ENCODE measurements around the gene HGFAC. TPM values are rescaled to one million over a fixed set of nuclear protein-coding genes. Genes with fewer than 3 reads are reported as not detected.

The HGFAC gene
- total and polyA plus RNA-seq, 2 of the 13 experiments (the other 11 are each of a cell fraction or from before 2014, with no cell fraction given): 8.5 to 63.6 TPM

DNA sequence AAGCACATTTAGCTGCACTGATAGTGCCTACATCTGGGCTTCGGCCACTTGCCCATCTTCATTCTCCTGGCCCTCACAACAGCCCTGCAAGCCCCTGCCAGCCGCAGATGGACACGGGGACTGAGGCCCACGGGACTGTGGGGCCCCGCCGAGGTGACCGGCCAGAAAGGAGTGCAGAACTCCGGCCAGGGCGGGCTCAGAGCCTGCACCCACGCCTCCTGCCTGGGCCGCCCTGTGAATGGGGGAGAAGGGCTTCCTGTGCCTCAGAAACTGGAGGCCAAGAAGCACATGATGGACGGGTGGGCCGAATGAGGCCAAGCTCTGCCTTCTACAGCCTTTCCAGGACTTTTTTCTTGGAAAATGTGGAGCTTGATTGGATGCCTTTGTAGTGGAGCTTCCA, 35.7 kb upstream of the HGFAC start:
- in situ Hi-C loops (cut with HindIII; ENCODE audit: extremely low pct_ligation_motif_present, low pct_unique_long_range_greater_than_20kb) (no loop called here), intact Hi-C loops (cut with micrococcal nuclease; ENCODE audit: unreplicated experiment) (loop anchor here (5.0 kb wide), 1 partner anchor 36 kb away; the partner anchor contains the start of gene HGFAC)
- 90% methylated on average over 7 of the region's 13 CpGs for WGBS (ENCODE audit: low lambda C conversion rate)
- peaks cover 11% of the 10 kb centered on the region for H3K9me3 ChIP-seq (ENCODE audit: low read length)
- H3K4me2 ChIP-seq (ENCODE audit: low read depth, low read length): no peak overlapping the region
- no peak overlapping the region for H3K4me3 ChIP-seq (replicated peaks in 1 of 3; ENCODE audit: insufficient read depth in 1 of 3, low read depth in 2 of 3, low read length in 3 of 3)
- H3K9ac ChIP-seq (ENCODE audit: insufficient read depth, low read depth, low read length): no peak overlapping the region
- ATAC-seq (no peak), FAIRE-seq (no peak), DNase-seq (ENCODE audit: low spot score) (no peak)
- ChIA-PET POLR2A (no interaction called here), CTCF (ENCODE audit: low intra/inter-chr PET ratio, low total read pairs) (no interaction called here)
- no peak overlapping the region for H2AFZ ChIP-seq (ENCODE audit: low read length)
- H3K4me1 ChIP-seq (ENCODE audit: insufficient read depth, low read length): peaks cover 50% of the 10 kb centered on the region
- H3K36me3 ChIP-seq (replicated peaks in 1 of 2; ENCODE audit: control insufficient read depth in 1 of 2, insufficient read depth in 2 of 2, low read length in 2 of 2): peaks cover 3 to 13% of the 10 kb centered on the region in 2 experiments; a peak in 2 of 5 replicates
- no TSS peak for BruUV-seq (replicated peaks)
- peak overlapping the region; percentile 96 for H3K27ac ChIP-seq (ENCODE audit: extremely low read length, insufficient read depth, low read length)
- H4K20me1 ChIP-seq (ENCODE audit: insufficient read depth, low read length): no peaks in the 10 kb centered on the region
- H3K79me2 ChIP-seq (ENCODE audit: insufficient read depth, low read length): peaks cover 21% of the 10 kb centered on the region
- no peaks in the 10 kb centered on the region for H3K27me3 ChIP-seq (ENCODE audit: control insufficient read depth in 1 of 2, insufficient read depth in 2 of 2, low read length in 2 of 2)
- TF ChIP-seq, protein P1, sequence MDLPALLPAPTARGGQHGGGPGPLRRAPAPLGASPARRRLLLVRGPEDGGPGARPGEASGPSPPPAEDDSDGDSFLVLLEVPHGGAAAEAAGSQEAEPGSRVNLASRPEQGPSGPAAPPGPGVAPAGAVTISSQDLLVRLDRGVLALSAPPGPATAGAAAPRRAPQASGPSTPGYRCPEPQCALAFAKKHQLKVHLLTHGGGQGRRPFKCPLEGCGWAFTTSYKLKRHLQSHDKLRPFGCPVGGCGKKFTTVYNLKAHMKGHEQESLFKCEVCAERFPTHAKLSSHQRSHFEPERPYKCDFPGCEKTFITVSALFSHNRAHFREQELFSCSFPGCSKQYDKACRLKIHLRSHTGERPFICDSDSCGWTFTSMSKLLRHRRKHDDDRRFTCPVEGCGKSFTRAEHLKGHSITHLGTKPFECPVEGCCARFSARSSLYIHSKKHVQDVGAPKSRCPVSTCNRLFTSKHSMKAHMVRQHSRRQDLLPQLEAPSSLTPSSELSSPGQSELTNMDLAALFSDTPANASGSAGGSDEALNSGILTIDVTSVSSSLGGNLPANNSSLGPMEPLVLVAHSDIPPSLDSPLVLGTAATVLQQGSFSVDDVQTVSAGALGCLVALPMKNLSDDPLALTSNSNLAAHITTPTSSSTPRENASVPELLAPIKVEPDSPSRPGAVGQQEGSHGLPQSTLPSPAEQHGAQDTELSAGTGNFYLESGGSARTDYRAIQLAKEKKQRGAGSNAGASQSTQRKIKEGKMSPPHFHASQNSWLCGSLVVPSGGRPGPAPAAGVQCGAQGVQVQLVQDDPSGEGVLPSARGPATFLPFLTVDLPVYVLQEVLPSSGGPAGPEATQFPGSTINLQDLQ (CRISPR knock-in tag; IDR thresholded peaks at IDR 0.05): no peak
- no peak for TF ChIP-seq ZNF350 (CRISPR knock-in tag; IDR thresholded peaks at IDR 0.05; ENCODE audit: borderline replicate concordance, low read depth)
- no peak for TF ChIP-seq HOXA5 (CRISPR knock-in tag; IDR thresholded peaks at IDR 0.05)
- TF ChIP-seq, protein P2, sequence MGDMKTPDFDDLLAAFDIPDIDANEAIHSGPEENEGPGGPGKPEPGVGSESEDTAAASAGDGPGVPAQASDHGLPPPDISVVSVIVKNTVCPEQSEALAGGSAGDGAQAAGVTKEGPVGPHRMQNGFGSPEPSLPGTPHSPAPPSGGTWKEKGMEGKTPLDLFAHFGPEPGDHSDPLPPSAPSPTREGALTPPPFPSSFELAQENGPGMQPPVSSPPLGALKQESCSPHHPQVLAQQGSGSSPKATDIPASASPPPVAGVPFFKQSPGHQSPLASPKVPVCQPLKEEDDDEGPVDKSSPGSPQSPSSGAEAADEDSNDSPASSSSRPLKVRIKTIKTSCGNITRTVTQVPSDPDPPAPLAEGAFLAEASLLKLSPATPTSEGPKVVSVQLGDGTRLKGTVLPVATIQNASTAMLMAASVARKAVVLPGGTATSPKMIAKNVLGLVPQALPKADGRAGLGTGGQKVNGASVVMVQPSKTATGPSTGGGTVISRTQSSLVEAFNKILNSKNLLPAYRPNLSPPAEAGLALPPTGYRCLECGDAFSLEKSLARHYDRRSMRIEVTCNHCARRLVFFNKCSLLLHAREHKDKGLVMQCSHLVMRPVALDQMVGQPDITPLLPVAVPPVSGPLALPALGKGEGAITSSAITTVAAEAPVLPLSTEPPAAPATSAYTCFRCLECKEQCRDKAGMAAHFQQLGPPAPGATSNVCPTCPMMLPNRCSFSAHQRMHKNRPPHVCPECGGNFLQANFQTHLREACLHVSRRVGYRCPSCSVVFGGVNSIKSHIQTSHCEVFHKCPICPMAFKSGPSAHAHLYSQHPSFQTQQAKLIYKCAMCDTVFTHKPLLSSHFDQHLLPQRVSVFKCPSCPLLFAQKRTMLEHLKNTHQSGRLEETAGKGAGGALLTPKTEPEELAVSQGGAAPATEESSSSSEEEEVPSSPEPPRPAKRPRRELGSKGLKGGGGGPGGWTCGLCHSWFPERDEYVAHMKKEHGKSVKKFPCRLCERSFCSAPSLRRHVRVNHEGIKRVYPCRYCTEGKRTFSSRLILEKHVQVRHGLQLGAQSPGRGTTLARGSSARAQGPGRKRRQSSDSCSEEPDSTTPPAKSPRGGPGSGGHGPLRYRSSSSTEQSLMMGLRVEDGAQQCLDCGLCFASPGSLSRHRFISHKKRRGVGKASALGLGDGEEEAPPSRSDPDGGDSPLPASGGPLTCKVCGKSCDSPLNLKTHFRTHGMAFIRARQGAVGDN (CRISPR knock-in tag; IDR thresholded peaks at IDR 0.05): peak; percentile 16; the same call in 1 of the 2 replicates
- no peak for TF ChIP-seq HNRNPUL1 (IDR thresholded peaks at IDR 0.05; ENCODE audit: low read depth, low read length)
- TF ChIP-seq, protein P3, sequence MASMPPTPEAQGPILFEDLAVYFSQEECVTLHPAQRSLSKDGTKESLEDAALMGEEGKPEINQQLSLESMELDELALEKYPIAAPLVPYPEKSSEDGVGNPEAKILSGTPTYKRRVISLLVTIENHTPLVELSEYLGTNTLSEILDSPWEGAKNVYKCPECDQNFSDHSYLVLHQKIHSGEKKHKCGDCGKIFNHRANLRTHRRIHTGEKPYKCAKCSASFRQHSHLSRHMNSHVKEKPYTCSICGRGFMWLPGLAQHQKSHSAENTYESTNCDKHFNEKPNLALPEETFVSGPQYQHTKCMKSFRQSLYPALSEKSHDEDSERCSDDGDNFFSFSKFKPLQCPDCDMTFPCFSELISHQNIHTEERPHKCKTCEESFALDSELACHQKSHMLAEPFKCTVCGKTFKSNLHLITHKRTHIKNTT (CRISPR knock-in tag; IDR thresholded peaks at IDR 0.05): no peak
- TF ChIP-seq ZNF672 (CRISPR knock-in tag; IDR thresholded peaks at IDR 0.05): no peak
- no peak for TF ChIP-seq NR2F1 (CRISPR knock-in tag; IDR thresholded peaks at IDR 0.05)
- TF ChIP-seq ZNF747 (CRISPR knock-in tag; IDR thresholded peaks at IDR 0.05; ENCODE audit: borderline replicate concordance): no peak
- TF ChIP-seq, protein P4, sequence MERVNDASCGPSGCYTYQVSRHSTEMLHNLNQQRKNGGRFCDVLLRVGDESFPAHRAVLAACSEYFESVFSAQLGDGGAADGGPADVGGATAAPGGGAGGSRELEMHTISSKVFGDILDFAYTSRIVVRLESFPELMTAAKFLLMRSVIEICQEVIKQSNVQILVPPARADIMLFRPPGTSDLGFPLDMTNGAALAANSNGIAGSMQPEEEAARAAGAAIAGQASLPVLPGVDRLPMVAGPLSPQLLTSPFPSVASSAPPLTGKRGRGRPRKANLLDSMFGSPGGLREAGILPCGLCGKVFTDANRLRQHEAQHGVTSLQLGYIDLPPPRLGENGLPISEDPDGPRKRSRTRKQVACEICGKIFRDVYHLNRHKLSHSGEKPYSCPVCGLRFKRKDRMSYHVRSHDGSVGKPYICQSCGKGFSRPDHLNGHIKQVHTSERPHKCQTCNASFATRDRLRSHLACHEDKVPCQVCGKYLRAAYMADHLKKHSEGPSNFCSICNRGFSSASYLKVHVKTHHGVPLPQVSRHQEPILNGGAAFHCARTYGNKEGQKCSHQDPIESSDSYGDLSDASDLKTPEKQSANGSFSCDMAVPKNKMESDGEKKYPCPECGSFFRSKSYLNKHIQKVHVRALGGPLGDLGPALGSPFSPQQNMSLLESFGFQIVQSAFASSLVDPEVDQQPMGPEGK (CRISPR knock-in tag; IDR thresholded peaks at IDR 0.05): no peak
- no peak for TF ChIP-seq TBP (CRISPR knock-in tag; IDR thresholded peaks at IDR 0.05)
- no peak for TF ChIP-seq RXRB (CRISPR knock-in tag; IDR thresholded peaks at IDR 0.05; ENCODE audit: borderline replicate concordance)

Measured in HepG2 (cell line).